ENCODE measurements around the gene LRRC14B.

DNA sequence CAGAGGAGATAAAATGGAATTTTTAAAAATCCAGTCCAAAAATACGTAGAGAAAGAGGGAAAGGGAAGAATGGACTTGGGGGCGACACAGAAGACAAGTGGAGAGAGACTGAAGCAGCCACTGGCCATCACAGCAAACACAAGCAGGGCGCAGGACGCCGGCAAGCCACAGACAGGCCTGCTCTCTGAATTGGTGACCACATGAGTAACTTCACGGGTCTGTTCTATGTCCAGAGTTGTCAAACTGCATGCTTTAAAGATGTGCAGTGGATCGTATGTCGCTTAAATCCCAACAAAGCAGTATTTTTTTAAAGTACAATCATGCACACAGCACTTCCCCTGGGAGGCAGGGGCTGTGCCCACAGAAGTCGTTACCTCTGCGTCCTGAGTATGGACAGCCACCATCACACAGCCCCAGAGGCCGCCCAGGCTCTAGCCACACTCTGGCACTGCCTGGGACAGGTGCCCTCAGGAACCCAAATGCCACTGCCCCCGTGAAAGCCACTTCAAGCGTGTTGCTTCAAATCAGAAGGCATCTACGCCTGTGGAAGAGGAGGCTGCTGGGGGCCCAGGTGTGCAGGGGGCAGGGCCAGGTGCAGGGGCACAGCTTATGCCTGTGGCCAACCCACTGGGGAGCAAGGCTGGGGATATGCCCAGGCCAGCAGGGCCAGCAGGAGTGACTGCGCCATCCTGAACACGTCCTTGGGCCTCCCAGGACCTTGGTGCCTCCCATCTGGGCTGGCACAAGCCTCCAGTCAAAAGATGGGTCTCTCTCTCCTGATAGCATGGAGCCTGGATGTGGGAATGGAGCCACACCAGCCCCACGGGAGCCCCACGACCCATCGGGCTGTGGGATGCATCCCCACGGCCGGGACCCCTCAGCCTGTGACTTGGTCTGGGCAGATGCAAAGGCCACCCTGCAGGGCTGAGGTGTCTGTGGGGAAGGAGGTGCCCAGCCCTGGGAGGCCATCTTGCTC lies 5.9 kb upstream of the LRRC14B start:
- no peak for TF ChIP-seq CTCF (IDR thresholded peaks at IDR 0.05; ENCODE audit: insufficient read depth, low read depth, low read length)
- TF ChIP-seq EZH2 (IDR thresholded peaks at IDR 0.05; ENCODE audit: insufficient read depth, low read length) = no peak
